ENCODE data around the gene GNPDA1.

DNA sequence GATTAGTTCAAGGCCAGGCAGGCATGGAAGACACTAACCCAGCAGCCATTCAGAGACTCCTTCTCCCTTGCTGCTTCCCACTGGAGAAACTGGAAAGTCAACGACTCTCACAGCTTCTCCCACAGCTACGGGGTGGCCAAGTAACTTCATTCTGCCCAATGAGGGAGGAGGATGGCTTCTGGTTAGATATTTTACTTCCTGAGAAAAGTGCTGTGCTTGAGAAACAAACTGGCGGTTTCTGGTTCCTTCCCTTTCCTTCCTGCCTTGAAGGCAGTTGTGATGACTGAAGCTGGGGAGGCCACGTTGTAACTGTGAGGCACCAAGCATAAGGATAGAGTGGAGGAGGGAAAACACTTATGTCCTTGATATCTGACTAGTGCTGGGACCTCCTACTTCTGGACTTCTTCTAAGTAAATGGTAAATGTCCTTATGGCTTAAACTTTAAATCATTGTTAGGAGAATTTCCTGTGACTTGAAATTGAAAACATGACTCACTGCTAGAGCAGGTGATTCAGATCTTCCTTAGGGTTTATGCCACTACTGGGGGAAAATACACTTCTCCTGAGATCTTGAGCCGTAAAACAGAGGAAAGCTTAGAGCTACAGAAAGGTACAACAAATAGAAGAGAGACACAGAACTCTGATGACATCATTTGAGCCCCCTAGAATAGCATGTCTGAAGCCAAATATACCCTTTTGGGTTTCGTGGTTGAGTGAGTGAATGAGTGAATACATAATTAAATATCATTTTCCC lies 3.1 kb upstream of the GNPDA1 start:
- TF ChIP-seq POLR2A (IDR thresholded peaks at IDR 0.05; ENCODE audit: low read length) (peak; percentile 24), GATA1 (IDR thresholded peaks at IDR 0.05; ENCODE audit: low read depth, low read length) (no peak)

All from erythroblast (primary cell).